T-cell (primary cell): Measurements from ENCODE around the gene ADPRM. TPM values are rescaled to one million over a fixed set of nuclear protein-coding genes. Genes with fewer than 3 reads are reported as not detected.

Experiments used
- ATAC-seq, 4 experiments: fragments of 200-7000 bp in 3 of 4; fragments of 150-1000 bp in 1 of 4; cut with Tn5 transposase; replicated peaks in 1 of 4; 1 replicate in 3 of 4; 2 replicates in 1 of 4; pipeline ENCODE4 v1.10.0; 2021; ENCODE audit warnings: moderate library complexity in 3 of 4, mild to moderate bottlenecking in 2 of 4, moderate number of reproducible peaks in 1 of 4
- CTCF ChIA-PET, 2 donors: fragments of 300-600 bp; sonication (Branson Sonifier 250); formaldehyde crosslinking; loops; one replicate each; lab custom pipeline; 2022; ENCODE audit warnings: antibody characterized with exemption in 2 of 2; lab: Charles Lee
- POLR2A ChIA-PET, 2 donors: fragments of 300-600 bp; sonication (Branson Sonifier 250); formaldehyde crosslinking; loops; one replicate each; lab custom pipeline; 2022; ENCODE audit warnings: antibody characterized with exemption in 2 of 2; lab: Charles Lee
- DNase-seq, 35 experiments: peaks; one replicate each; pipeline versions ENCODE4 v3.0.0 to v3.0.0-alpha.2; 2013 to 2023
- H3K27ac ChIP-seq: one replicate; pipeline ENCODE4 v1.5.1; 2013; ENCODE audit warnings: low read length
- H3K27me3 ChIP-seq, 2 experiments: replicated peaks in 1 of 2; 1 replicate in 1 of 2; 2 replicates in 1 of 2; pipeline versions ENCODE4 v1.6.1 to v1.7.0; 2013; ENCODE audit warnings: low read length in 1 of 2, mixed read lengths in 1 of 2; ENCODE audit not compliant: control insufficient read depth in 2 of 2, insufficient read depth in 2 of 2; ENCODE audit errors: extremely low read depth in 1 of 2
- H3K36me3 ChIP-seq, 2 donors: 1 replicate in 1 of 2; 2 replicates in 1 of 2; pipeline versions ENCODE4 v1.6.1 to v1.7.0; 2013; ENCODE audit warnings: low read length in 1 of 2; ENCODE audit not compliant: control insufficient read depth in 2 of 2, insufficient read depth in 1 of 2; ENCODE audit errors: extremely low read depth in 1 of 2
- H3K4me1 ChIP-seq, 2 experiments: 1 replicate in 1 of 2; 2 replicates in 1 of 2; pipeline versions ENCODE4 v1.6.1 to v1.7.0; 2013; ENCODE audit warnings: low read length in 2 of 2, mixed read lengths in 1 of 2; ENCODE audit not compliant: insufficient read depth in 2 of 2, control insufficient read depth in 1 of 2; ENCODE audit errors: extremely low read depth in 1 of 2
- H3K4me3 ChIP-seq, 2 donors: 1 replicate in 1 of 2; 2 replicates in 1 of 2; pipeline versions ENCODE4 v1.5.1 to v1.7.0; 2013; ENCODE audit warnings: mild to moderate bottlenecking in 2 of 2, low read length in 1 of 2, moderate library complexity in 1 of 2; ENCODE audit not compliant: control insufficient read depth in 1 of 2; ENCODE audit errors: extremely low read depth in 1 of 2
- H3K9me3 ChIP-seq: 2 replicates; pipeline ENCODE4 v1.7.0; 2013
- H3K27ac Mint-ChIP-seq, 2 donors: one replicate each; pipeline ENCODE4 v1.8.0; 2020 to 2021; ENCODE audit warnings: mild to moderate bottlenecking in 2 of 2, mixed read lengths in 2 of 2
- H3K27me3 Mint-ChIP-seq, 2 donors: one replicate each; pipeline ENCODE4 v1.8.0; 2021 to 2022; ENCODE audit warnings: mixed read lengths in 2 of 2
- H3K36me3 Mint-ChIP-seq: one replicate; pipeline ENCODE4 v1.8.0; 2021; ENCODE audit warnings: mixed read lengths
- H3K4me1 Mint-ChIP-seq, 3 donors: one replicate each; pipeline ENCODE4 v1.8.0; 2020 to 2022; ENCODE audit warnings: mixed read lengths in 3 of 3, mild to moderate bottlenecking in 1 of 3
- H3K4me3 Mint-ChIP-seq, 3 donors: one replicate each; pipeline ENCODE4 v1.8.0; 2020 to 2022; ENCODE audit warnings: mild to moderate bottlenecking in 3 of 3, mixed read lengths in 3 of 3, moderate library complexity in 3 of 3
- H3K9me3 Mint-ChIP-seq, 3 donors: one replicate each; pipeline ENCODE4 v1.8.0; 2020 to 2022; ENCODE audit warnings: mixed read lengths in 3 of 3
- WGBS: methylation state at CpG from one replicate; pipeline ENCODE4 v1.1.5; 2013; ENCODE audit warnings: missing lambda C conversion rate; ENCODE audit not compliant: insufficient coverage; 5-methylcytosine and 5-hydroxymethylcytosine counted together
- total RNA-seq, 35 experiments: library from RNA in 6 of 35; stranded (reverse) in 6 of 35; fragments of 120-200 nt in 1 of 35; gene quantifications; one replicate each; pipeline versions ENCODE4 v1.2.1 to v1.2.4 and lab custom pipeline; 2013 to 2026

ADPRM gene
- total RNA-seq, 5 donors from 2014 or later (not counting 1 experiment from before 2014, with no cell fraction given) = 22.0 to 46.5 (median 31.7) TPM

DNA sequence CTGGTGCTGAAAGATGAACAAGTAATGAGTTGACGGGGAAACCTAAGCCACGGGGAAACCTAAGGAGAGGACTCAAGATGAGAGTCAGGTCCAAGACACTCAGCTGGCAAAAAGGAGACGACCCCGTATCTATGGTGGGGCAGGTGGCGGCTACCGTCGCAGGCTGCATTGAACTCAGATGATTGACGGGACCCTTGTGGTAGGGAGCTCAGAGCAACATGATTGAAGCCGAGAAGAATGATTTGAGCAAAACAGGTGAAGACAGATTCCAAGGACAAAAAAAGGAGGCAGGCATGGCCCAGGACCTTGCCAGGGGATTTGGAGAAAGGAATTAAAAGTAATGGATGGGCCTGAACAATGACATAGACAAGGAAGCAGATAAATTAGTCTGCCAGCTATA lies 32.8 kb upstream of the ADPRM start:
- H3K27ac Mint-ChIP-seq = no peak overlapping the region
- POLR2A ChIA-PET = interaction anchor here in 1 of 2 donors (0.6 kb wide), 1 partner anchor 54 kb away, joined by 3 read pairs; no protein-coding TSS in a partner anchor

DNA sequence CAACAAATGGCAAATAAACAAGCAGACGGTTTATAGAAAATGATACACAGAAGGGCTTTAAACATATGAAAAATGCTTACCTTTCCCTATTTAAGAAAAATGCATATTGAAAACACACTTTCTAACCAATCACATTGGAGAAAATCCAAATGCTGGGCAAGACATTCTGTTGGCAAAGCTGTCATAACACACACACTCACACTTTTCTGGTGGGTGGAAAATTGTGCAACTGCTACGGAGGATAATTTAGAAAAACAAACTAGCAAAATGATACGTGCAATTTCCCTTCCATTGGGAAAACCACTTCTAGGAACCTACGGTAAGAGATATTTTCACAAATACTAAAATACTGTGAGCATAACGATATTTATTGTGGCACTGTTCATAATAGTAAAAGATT lies 30.5 kb upstream of the ADPRM start:
- no peaks in the 10 kb centered on the region for H3K27me3 ChIP-seq
- ChIA-PET CTCF (interaction anchor here in 1 of 2 donors (0.7 kb wide), 1 partner anchor 49 kb away, joined by 7 read pairs; no protein-coding TSS in a partner anchor), POLR2A (interaction anchor here in 1 of 2 donors (0.6 kb wide), 1 partner anchor 72 kb away, joined by 7 read pairs; no protein-coding TSS in a partner anchor)
- no CpG with 5 or more reads among the region's 5 CpGs for WGBS
- H3K9me3 Mint-ChIP-seq = no peaks in the 10 kb centered on the region
- DNase-seq (no peak), ATAC-seq (no peak)
- no peaks in the 10 kb centered on the region for H3K4me1 ChIP-seq
- H3K4me1 Mint-ChIP-seq = no peaks in the 10 kb centered on the region
- no peak overlapping the region for H3K27ac Mint-ChIP-seq
- H3K27ac ChIP-seq = no peak overlapping the region
- no peaks in the 10 kb centered on the region for H3K36me3 ChIP-seq
- H3K27me3 Mint-ChIP-seq = no peaks in the 10 kb centered on the region
- H3K4me3 Mint-ChIP-seq = no peak overlapping the region
- H3K36me3 Mint-ChIP-seq = peaks cover 29% of the 10 kb centered on the region
- no peak overlapping the region for H3K4me3 ChIP-seq
- no peaks in the 10 kb centered on the region for H3K9me3 ChIP-seq

More for the DNA sequence above, 32.8 kb upstream of the ADPRM start:
- no peak overlapping the region for H3K4me3 ChIP-seq
- no peaks in the 10 kb centered on the region for H3K27me3 Mint-ChIP-seq
- no peaks in the 10 kb centered on the region for H3K9me3 Mint-ChIP-seq
- H3K4me3 Mint-ChIP-seq = no peak overlapping the region
- WGBS = 97% methylated on average over 9 of the region's 9 CpGs
- H3K36me3 Mint-ChIP-seq = peaks cover 36% of the 10 kb centered on the region
- H3K9me3 ChIP-seq = no peaks in the 10 kb centered on the region
- no peak overlapping the region for H3K27ac ChIP-seq
- CTCF ChIA-PET = no interaction called here
- no peak for DNase-seq
- peaks cover 2% of the 10 kb centered on the region in 2 donors for H3K36me3 ChIP-seq
- no peaks in the 10 kb centered on the region for H3K27me3 ChIP-seq
- H3K4me1 Mint-ChIP-seq = no peaks in the 10 kb centered on the region
- no peak for ATAC-seq
- no peaks in the 10 kb centered on the region for H3K4me1 ChIP-seq

DNA sequence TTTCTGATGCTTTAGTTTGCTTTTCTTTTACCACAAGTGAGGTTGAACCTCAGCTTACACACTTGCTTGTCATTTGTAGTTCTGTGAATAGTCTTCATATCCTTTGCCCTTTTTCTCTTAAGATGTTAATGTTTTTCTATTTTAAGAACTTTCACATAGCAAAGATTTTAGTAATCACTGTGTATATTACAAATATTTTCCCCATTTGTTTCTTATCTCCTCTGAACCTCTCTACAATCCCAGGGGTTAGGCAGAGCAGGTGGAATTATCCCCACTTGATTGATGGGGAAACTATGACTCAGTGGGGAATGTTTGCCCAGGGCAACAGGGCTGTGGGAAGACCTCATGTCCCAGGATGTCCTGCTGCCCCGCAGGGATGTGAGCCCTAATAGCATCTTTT lies 28.6 kb upstream of the ADPRM start:
- Histone ChIP-seq H3K9me3 (no peaks in the 10 kb centered on the region), H3K27ac (no peak overlapping the region), H3K4me1 (no peaks in the 10 kb centered on the region), H3K4me3 (no peak overlapping the region), H3K27me3 (no peaks in the 10 kb centered on the region), H3K36me3 (peaks cover 0 to 3% of the 10 kb centered on the region in 2 donors)
- POLR2A ChIA-PET = no interaction called here
- ATAC-seq (no peak), DNase-seq (no peak)
- CTCF ChIA-PET = no interaction called here
- Mint-ChIP-seq H3K4me1 (no peaks in the 10 kb centered on the region), H3K27ac (no peak overlapping the region), H3K4me3 (no peak overlapping the region), H3K9me3 (no peaks in the 10 kb centered on the region), H3K27me3 (no peaks in the 10 kb centered on the region), H3K36me3 (peaks cover 24% of the 10 kb centered on the region)
- no CpG with 5 or more reads among the region's 1 CpG for WGBS

DNA sequence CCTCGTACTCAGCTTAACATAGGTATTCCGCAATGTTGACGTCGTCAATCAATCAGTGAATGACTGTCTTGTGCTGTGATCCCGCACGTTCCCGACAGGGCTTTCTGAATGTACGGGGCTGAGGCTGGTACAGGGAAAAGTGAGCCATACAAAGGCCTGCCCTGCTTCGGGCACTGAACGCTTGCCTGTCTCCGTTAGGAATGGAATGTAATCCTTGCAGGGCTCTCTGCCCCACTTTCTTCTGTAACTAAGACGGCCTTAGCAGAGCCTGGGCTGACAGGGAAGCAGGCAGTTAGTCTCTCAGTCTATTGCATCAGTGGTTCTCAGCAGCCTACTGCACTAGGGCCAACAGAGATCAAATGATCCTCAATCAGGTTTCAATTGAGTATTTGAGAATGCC lies 24.1 kb upstream of the ADPRM start:
- ATAC-seq = no peak
- H3K27me3 Mint-ChIP-seq = no peaks in the 10 kb centered on the region
- Histone ChIP-seq H3K27ac (no peak overlapping the region), H3K4me3 (no peak overlapping the region), H3K36me3 (peaks cover 7 to 13% of the 10 kb centered on the region in 2 donors), H3K27me3 (no peaks in the 10 kb centered on the region), H3K9me3 (no peaks in the 10 kb centered on the region), H3K4me1 (no peaks in the 10 kb centered on the region)
- ChIA-PET CTCF (no interaction called here), POLR2A (no interaction called here)
- H3K9me3 Mint-ChIP-seq = no peaks in the 10 kb centered on the region
- no peak overlapping the region for H3K4me3 Mint-ChIP-seq
- H3K27ac Mint-ChIP-seq = no peak overlapping the region
- peaks cover 25% of the 10 kb centered on the region for H3K36me3 Mint-ChIP-seq
- 98% methylated on average over 12 of the region's 12 CpGs for WGBS
- no peak for DNase-seq
- no peaks in the 10 kb centered on the region for H3K4me1 Mint-ChIP-seq

- H3K36me3 Mint-ChIP-seq = peaks cover 31% of the 10 kb centered on the region
- CTCF ChIA-PET = interaction anchor here in 1 of 2 donors (0.6 to 1.2 kb wide), 2 partner anchors 9 to 170 kb away, joined by 3 to 4 read pairs; no protein-coding TSS in a partner anchor
- no peaks in the 10 kb centered on the region for H3K4me1 Mint-ChIP-seq
- POLR2A ChIA-PET = no interaction called here
- Histone ChIP-seq H3K36me3 (peaks cover 7 to 21% of the 10 kb centered on the region in 2 donors), H3K9me3 (no peaks in the 10 kb centered on the region), H3K4me1 (no peaks in the 10 kb centered on the region), H3K27me3 (no peaks in the 10 kb centered on the region), H3K4me3 (no peak overlapping the region), H3K27ac (no peak overlapping the region)
- ATAC-seq = no peak
- H3K9me3 Mint-ChIP-seq = no peaks in the 10 kb centered on the region
- WGBS = 97% methylated on average over 4 of the region's 4 CpGs
- no peak overlapping the region for H3K4me3 Mint-ChIP-seq
- no peak for DNase-seq
- no peaks in the 10 kb centered on the region for H3K27me3 Mint-ChIP-seq
- H3K27ac Mint-ChIP-seq = no peak overlapping the region
These were observed 22.7 kb upstream of the ADPRM start for GRCh38 chr17:10674704-10675103.

DNA sequence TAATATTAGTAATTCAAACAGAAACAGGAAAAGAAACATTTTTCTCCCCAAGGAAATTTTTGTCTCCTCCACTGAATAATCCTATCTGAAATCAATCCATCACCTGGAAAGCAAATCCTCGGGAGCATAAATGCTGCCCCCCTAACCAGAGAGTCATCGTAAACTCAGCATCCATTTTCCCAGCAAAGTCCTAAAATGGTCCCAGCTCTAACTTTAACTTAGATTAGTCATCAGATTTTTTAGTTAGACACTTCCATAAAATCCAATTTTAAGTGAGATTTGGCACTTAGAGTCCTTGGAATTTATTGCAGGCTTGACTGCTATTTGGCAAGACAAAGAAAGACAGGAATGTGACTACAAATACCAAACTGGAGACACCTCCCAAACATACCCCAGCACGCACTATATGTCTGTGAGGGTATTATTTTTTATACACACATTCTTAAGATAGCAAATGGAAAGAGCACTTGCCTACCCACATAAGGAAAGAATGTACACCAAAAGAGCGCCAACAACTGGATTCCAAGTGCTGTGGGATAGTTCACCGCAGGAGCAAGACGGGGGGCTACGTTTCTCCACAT lies 15.4 kb upstream of the ADPRM start:
- ChIA-PET POLR2A (no interaction called here), CTCF (no interaction called here)
- H3K4me1 ChIP-seq = no peaks in the 10 kb centered on the region
- peaks cover 0 to 13% (median 0%) of the 10 kb centered on the region in 3 donors for H3K4me1 Mint-ChIP-seq
- H3K9me3 ChIP-seq = no peaks in the 10 kb centered on the region
- whole genome bisulfite sequencing = 93% methylated on average over 5 of the region's 7 CpGs
- H3K27ac ChIP-seq = no peak overlapping the region
- no peaks in the 10 kb centered on the region for H3K9me3 Mint-ChIP-seq
- H3K4me3 ChIP-seq = no peak overlapping the region
- DNase-seq (no peak), ATAC-seq (no peak)
- H3K27ac Mint-ChIP-seq = no peak overlapping the region
- H3K4me3 Mint-ChIP-seq = no peak overlapping the region
- no peaks in the 10 kb centered on the region for H3K27me3 Mint-ChIP-seq
- no peaks in the 10 kb centered on the region for H3K27me3 ChIP-seq
- peaks cover 0 to 75% of the 10 kb centered on the region in 2 donors for H3K36me3 ChIP-seq
- H3K36me3 Mint-ChIP-seq = peaks cover 66% of the 10 kb centered on the region
